Neural progenitor cell (in vitro differentiated cells): ENCODE data around the gene NFS1.

Source experiments
- CTCF ChIP-seq: fragments of 200-600 bp; sonication (generic); IDR thresholded peaks from 2 replicates; pipeline ENCODE4 v1.5.1; 2017; ENCODE audit warnings: antibody characterized with exemption, mild to moderate bottlenecking
- EZH2 ChIP-seq: fragments of 200-600 bp; sonication (generic); IDR thresholded peaks from 2 replicates; pipeline ENCODE4 v1.6.1; 2017; ENCODE audit warnings: antibody characterized with exemption, mild to moderate bottlenecking, moderate library complexity
- EZH2phosphoT487 ChIP-seq: fragments of 200-600 bp; sonication (generic); IDR thresholded peaks from 2 replicates; pipeline ENCODE4 v1.6.1; 2017; ENCODE audit warnings: antibody characterized with exemption

GRCh38 chr20:35635652-35636051 lies 63.5 kb downstream of the NFS1 start:
- TF ChIP-seq CTCF (no peak), EZH2 (no peak), EZH2phosphoT487 (no peak)
